HepG2 (cell line): ENCODE results near the gene MARK2. TPM values are rescaled to one million over a fixed set of nuclear protein-coding genes. Genes with fewer than 3 reads are reported as not detected.

Experiments used
- CHD4 ChIP-seq: fragments of 200-600 bp; sonication (generic); IDR thresholded peaks from 2 replicates; pipeline ENCODE4 v1.7.0; 2017; ENCODE audit warnings: mild to moderate bottlenecking, low read length, borderline replicate concordance
- FLYWCH1 ChIP-seq: sonication (generic); formaldehyde crosslinking; IDR thresholded peaks from 2 replicates; pipeline ENCODE4 v1.8.1; 2023; ENCODE audit warnings: mild to moderate bottlenecking, missing genetic modification reagents
- KLF12 ChIP-seq: sonication (generic); formaldehyde crosslinking; IDR thresholded peaks from 2 replicates; pipeline ENCODE4 v1.4.0; 2020; ENCODE audit warnings: missing genetic modification reagents, borderline replicate concordance
- LBX2 ChIP-seq: sonication (generic); formaldehyde crosslinking; IDR thresholded peaks from 2 replicates; pipeline ENCODE4 v1.5.0; 2020; ENCODE audit warnings: missing genetic modification reagents, mild to moderate bottlenecking, borderline replicate concordance
- MATR3 ChIP-seq: sonication (generic); formaldehyde crosslinking; IDR thresholded peaks from 2 replicates; pipeline ENCODE4 v1.4.0; 2020; ENCODE audit warnings: missing genetic modification reagents
- TCF12 ChIP-seq, 2 experiments: fragments of 450-650 bp in 1 of 2; sonication (generic) in 1 of 2; formaldehyde crosslinking in 1 of 2; IDR thresholded peaks; 2 replicates each; pipeline versions ENCODE4 v1.6.1 to v1.8.0; 2017 to 2022; ENCODE audit warnings: antibody characterized with exemption in 1 of 2, mild to moderate bottlenecking in 1 of 2, missing genetic modification reagents in 1 of 2, moderate library complexity in 1 of 2
- ZBTB20 ChIP-seq: sonication (generic); formaldehyde crosslinking; IDR thresholded peaks from 2 replicates; pipeline ENCODE4 v1.8.1; 2023; ENCODE audit warnings: missing genetic modification reagents, low read depth, mild to moderate bottlenecking, borderline replicate concordance
- ZBTB8A ChIP-seq: sonication (generic); formaldehyde crosslinking; IDR thresholded peaks from 2 replicates; pipeline ENCODE4 v1.4.0; 2020; ENCODE audit warnings: mild to moderate bottlenecking, low read depth, missing genetic modification reagents, borderline replicate concordance
- ZFP90 ChIP-seq: sonication (generic); formaldehyde crosslinking; IDR thresholded peaks from 2 replicates; pipeline ENCODE4 v1.8.0; 2022; ENCODE audit warnings: missing genetic modification reagents, mild to moderate bottlenecking, inconsistent platforms, borderline replicate concordance
- ZNF136 ChIP-seq: sonication (generic); formaldehyde crosslinking; IDR thresholded peaks from 2 replicates; pipeline ENCODE4 v1.8.1; 2022; ENCODE audit warnings: low read depth, mild to moderate bottlenecking, moderate library complexity, missing genetic modification reagents
- ZNF253 ChIP-seq: sonication (generic); formaldehyde crosslinking; IDR thresholded peaks from 2 replicates; pipeline ENCODE4 v1.8.0; 2022; ENCODE audit warnings: mild to moderate bottlenecking, missing genetic modification reagents, borderline replicate concordance
- ZNF329 ChIP-seq: sonication (generic); formaldehyde crosslinking; IDR thresholded peaks from 2 replicates; pipeline ENCODE4 v1.9.0; 2021; ENCODE audit warnings: low read depth, mild to moderate bottlenecking, missing genetic modification reagents
- ZNF567 ChIP-seq: sonication (generic); formaldehyde crosslinking; IDR thresholded peaks from 2 replicates; pipeline ENCODE4 v1.8.1; 2023; ENCODE audit warnings: mild to moderate bottlenecking, missing genetic modification reagents, borderline replicate concordance
- ZNF788 ChIP-seq: sonication (generic); formaldehyde crosslinking; IDR thresholded peaks from 2 replicates; pipeline ENCODE4 v1.5.0; 2020; ENCODE audit warnings: mild to moderate bottlenecking, missing genetic modification reagents, borderline replicate concordance
- ZNF878 ChIP-seq: sonication (generic); formaldehyde crosslinking; IDR thresholded peaks from 2 replicates; pipeline ENCODE4 v1.8.1; 2023; ENCODE audit warnings: mild to moderate bottlenecking, missing genetic modification reagents, moderate library complexity
- ZSCAN25 ChIP-seq: sonication (generic); formaldehyde crosslinking; IDR thresholded peaks from 2 replicates; pipeline ENCODE4 v1.8.0; 2022; ENCODE audit warnings: mild to moderate bottlenecking, missing genetic modification reagents
- polyA plus RNA-seq, 8 experiments: library from polyadenylated mRNA; depleted of rRNA in 3 of 8; stranded (reverse) in 7 of 8; unstranded in 1 of 8; fragments of >200 nt; fragmentation: Illumina TruSeq in 4 of 8; extraction: Trizol in 4 of 8; gene quantifications; 2 replicates each; pipeline versions ENCODE4 v1.2.1 to v1.2.3, GENCODE V29; 2011 to 2016; ENCODE audit warnings: low read depth in 4 of 8, missing spikeins in 1 of 8, mixed read lengths in 1 of 8; ENCODE audit not compliant: insufficient read depth in 1 of 8
- total RNA-seq, 5 experiments: library from RNA; depleted of rRNA; stranded (reverse); fragments of >200 nt; fragmentation: Illumina TruSeq; extraction: Trizol; gene quantifications; 2 replicates each; pipeline ENCODE4 v1.2.3, GENCODE V29; 2016; ENCODE audit warnings: low read depth in 1 of 5
- TF ChIP-seq, protein P1 (sequence below): sonication (generic); formaldehyde crosslinking; IDR thresholded peaks from 2 replicates; pipeline ENCODE4 v1.4.0; 2020; ENCODE audit warnings: missing genetic modification reagents, mild to moderate bottlenecking, borderline replicate concordance
- TF ChIP-seq, protein P2 (sequence below): sonication (generic); formaldehyde crosslinking; IDR thresholded peaks from 2 replicates; pipeline ENCODE4 v1.4.0; 2020; ENCODE audit warnings: missing genetic modification reagents
- TF ChIP-seq, protein P3 (sequence below): sonication (generic); formaldehyde crosslinking; IDR thresholded peaks from 2 replicates; pipeline ENCODE4 v1.8.1; 2023; ENCODE audit warnings: missing genetic modification reagents, mild to moderate bottlenecking, borderline replicate concordance
- TF ChIP-seq, protein P4 (sequence below): sonication (generic); formaldehyde crosslinking; IDR thresholded peaks from 2 replicates; pipeline ENCODE4 v1.4.0; 2020; ENCODE audit warnings: missing genetic modification reagents, mild to moderate bottlenecking, borderline replicate concordance

Gene MARK2
- total and polyA plus RNA-seq, 2 of the 13 experiments (the other 11 are each of a cell fraction or from before 2014, with no cell fraction given), result 13.5 to 13.9 TPM

- TF ChIP-seq FLYWCH1 (CRISPR knock-in tag) (no peak), ZNF253 (no peak), ZNF788 (CRISPR knock-in tag) (no peak), ZSCAN25 (CRISPR knock-in tag) (no peak), TCF12 (IDR thresholded peaks at IDR 0.05) (no peak), TCF12 (CRISPR knock-in tag; IDR thresholded peaks at IDR 0.05) (no peak), ZNF567 (CRISPR knock-in tag) (no peak), ZNF136 (CRISPR knock-in tag) (no peak), CHD4 (0 out of 2 replicates have a peak, but pooled peaks have one; percentile 53), ZBTB20 (CRISPR knock-in tag) (no peak), ZBTB8A (CRISPR knock-in tag) (no peak), ZNF329 (CRISPR knock-in tag) (no peak), MATR3 (CRISPR knock-in tag) (no peak), ZFP90 (CRISPR knock-in tag) (0 out of 2 replicates have a peak, but pooled peaks have one; percentile 30), ZNF878 (CRISPR knock-in tag) (no peak), LBX2 (CRISPR knock-in tag) (no peak), KLF12 (CRISPR knock-in tag) (no peak)
- TF ChIP-seq, protein P1, sequence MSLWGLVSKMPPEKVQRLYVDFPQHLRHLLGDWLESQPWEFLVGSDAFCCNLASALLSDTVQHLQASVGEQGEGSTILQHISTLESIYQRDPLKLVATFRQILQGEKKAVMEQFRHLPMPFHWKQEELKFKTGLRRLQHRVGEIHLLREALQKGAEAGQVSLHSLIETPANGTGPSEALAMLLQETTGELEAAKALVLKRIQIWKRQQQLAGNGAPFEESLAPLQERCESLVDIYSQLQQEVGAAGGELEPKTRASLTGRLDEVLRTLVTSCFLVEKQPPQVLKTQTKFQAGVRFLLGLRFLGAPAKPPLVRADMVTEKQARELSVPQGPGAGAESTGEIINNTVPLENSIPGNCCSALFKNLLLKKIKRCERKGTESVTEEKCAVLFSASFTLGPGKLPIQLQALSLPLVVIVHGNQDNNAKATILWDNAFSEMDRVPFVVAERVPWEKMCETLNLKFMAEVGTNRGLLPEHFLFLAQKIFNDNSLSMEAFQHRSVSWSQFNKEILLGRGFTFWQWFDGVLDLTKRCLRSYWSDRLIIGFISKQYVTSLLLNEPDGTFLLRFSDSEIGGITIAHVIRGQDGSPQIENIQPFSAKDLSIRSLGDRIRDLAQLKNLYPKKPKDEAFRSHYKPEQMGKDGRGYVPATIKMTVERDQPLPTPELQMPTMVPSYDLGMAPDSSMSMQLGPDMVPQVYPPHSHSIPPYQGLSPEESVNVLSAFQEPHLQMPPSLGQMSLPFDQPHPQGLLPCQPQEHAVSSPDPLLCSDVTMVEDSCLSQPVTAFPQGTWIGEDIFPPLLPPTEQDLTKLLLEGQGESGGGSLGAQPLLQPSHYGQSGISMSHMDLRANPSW (CRISPR knock-in tag), result no peak
- TF ChIP-seq, protein P2, sequence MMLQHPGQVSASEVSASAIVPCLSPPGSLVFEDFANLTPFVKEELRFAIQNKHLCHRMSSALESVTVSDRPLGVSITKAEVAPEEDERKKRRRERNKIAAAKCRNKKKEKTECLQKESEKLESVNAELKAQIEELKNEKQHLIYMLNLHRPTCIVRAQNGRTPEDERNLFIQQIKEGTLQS (CRISPR knock-in tag), result no peak
- TF ChIP-seq, protein P3, sequence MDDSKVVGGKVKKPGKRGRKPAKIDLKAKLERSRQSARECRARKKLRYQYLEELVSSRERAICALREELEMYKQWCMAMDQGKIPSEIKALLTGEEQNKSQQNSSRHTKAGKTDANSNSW (CRISPR knock-in tag), result no peak
- TF ChIP-seq, protein P4, sequence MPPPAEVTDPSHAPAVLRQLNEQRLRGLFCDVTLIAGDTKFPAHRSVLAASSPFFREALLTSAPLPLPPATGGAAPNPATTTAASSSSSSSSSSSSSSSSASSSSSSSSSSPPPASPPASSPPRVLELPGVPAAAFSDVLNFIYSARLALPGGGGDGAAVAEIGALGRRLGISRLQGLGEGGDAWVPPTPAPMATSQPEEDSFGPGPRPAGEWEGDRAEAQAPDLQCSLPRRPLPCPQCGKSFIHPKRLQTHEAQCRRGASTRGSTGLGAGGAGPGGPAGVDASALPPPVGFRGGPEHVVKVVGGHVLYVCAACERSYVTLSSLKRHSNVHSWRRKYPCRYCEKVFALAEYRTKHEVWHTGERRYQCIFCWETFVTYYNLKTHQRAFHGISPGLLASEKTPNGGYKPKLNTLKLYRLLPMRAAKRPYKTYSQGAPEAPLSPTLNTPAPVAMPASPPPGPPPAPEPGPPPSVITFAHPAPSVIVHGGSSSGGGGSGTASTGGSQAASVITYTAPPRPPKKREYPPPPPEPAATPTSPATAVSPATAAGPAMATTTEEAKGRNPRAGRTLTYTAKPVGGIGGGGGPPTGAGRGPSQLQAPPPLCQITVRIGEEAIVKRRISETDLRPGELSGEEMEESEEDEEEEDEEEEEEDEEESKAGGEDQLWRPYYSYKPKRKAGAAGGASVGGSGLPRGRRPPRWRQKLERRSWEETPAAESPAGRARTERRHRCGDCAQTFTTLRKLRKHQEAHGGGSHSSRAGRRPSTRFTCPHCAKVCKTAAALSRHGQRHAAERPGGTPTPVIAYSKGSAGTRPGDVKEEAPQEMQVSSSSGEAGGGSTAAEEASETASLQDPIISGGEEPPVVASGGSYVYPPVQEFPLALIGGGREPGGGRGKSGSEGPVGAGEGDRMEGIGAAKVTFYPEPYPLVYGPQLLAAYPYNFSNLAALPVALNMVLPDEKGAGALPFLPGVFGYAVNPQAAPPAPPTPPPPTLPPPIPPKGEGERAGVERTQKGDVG (CRISPR knock-in tag), result no peak
Measured at GRCh38 chr11:63920126-63920938, 81.4 kb downstream of the MARK2 start (continued).
